Esophagus muscularis mucosa (tissue), 4 donors: ENCODE results near the gene RAPH1. TPM values are rescaled to one million over a fixed set of nuclear protein-coding genes. Genes with fewer than 3 reads are reported as not detected.

Source experiments
- DNase-seq: peaks from one replicate; pipeline ENCODE4 v3.0.0-alpha.2; 2017; ENCODE audit errors: extremely low spot score
- H3K27ac ChIP-seq, 4 donors: fragments of 200-600 bp; sonication (generic); replicated peaks in 1 of 4; 1 replicate in 3 of 4; 2 replicates in 1 of 4; pipeline ENCODE4 v1.5.1; 2016 to 2019; ENCODE audit warnings: mild to moderate bottlenecking in 1 of 4
- H3K27me3 ChIP-seq, 4 donors: fragments of 200-600 bp; sonication (generic); one replicate each; pipeline versions ENCODE4 v1.5.1 to v1.6.0; 2016 to 2019
- H3K36me3 ChIP-seq, 4 donors: fragments of 200-600 bp; sonication (generic); one replicate each; pipeline ENCODE4 v1.5.1; 2016 to 2019
- H3K4me1 ChIP-seq, 4 donors: fragments of 200-600 bp; sonication (generic); one replicate each; pipeline ENCODE4 v1.5.1; 2016 to 2019
- H3K4me3 ChIP-seq, 4 donors: fragments of 200-600 bp; sonication (generic); 1 replicate in 2 of 4; 2 replicates in 2 of 4; pipeline ENCODE4 v1.5.1; 2016 to 2019; ENCODE audit warnings: mild to moderate bottlenecking in 4 of 4, moderate library complexity in 1 of 4
- H3K9me3 ChIP-seq, 4 donors: fragments of 200-600 bp; sonication (generic); 1 replicate in 3 of 4; 2 replicates in 1 of 4; pipeline ENCODE4 v1.5.1; 2016 to 2019
- CTCF ChIP-seq, 3 experiments: fragments of 200-600 bp in 2 of 3; fragments of 450-650 bp in 1 of 3; sonication (generic) in 2 of 3; IDR thresholded peaks; one replicate each; pipeline ENCODE4 v1.5.1; 2017 to 2019; ENCODE audit warnings: antibody characterized with exemption in 3 of 3, mild to moderate bottlenecking in 2 of 3, moderate library complexity in 1 of 3
- EP300 ChIP-seq: sonication (generic); formaldehyde crosslinking; IDR thresholded peaks from one replicate; pipeline ENCODE4 v1.6.1; 2017; ENCODE audit warnings: antibody characterized with exemption
- POLR2A ChIP-seq: fragments of 450-650 bp; IDR thresholded peaks from one replicate; pipeline ENCODE4 v1.6.1; 2017; ENCODE audit warnings: antibody characterized with exemption, moderate library complexity, mild to moderate bottlenecking, low read depth
- POLR2AphosphoS5 ChIP-seq, 2 donors: sonication (generic); formaldehyde crosslinking; IDR thresholded peaks; one replicate each; pipeline ENCODE4 v1.6.1; 2017; ENCODE audit warnings: antibody characterized with exemption in 2 of 2
- WGBS: methylation state at CpG from one replicate; pipeline ENCODE4 v1.1.5; 2018; 5-methylcytosine and 5-hydroxymethylcytosine counted together
- intact Hi-C: fragments of 100-400 bp; cut with DNase I; formaldehyde crosslinking; loops from one replicate; pipeline ENCODE4 v1.15.1; 2023
- total RNA-seq, 4 donors: library from RNA; depleted of rRNA; stranded (reverse); fragments of >200 nt; gene quantifications; one replicate each; pipeline versions ENCODE4 v1.1.0 to v1.2.1, GENCODE V29; 2016

Gene RAPH1
- total RNA-seq, 4 donors from 2014 or later: 15.4 to 20.4 (median 18.2) TPM

- TF ChIP-seq CTCF (IDR thresholded peaks at IDR 0.05) (no peak), EP300 (no peak), POLR2AphosphoS5 (IDR thresholded peaks at IDR 0.05) (no peak), POLR2A (no peak)
- Histone ChIP-seq H3K27me3 (no peaks in the 10 kb centered on the region), H3K4me3 (no peak overlapping the region), H3K27ac (no peak overlapping the region), H3K4me1 (peaks cover 9 to 27% (median 25%) of the 10 kb centered on the region in 4 donors), H3K9me3 (no peaks in the 10 kb centered on the region), H3K36me3 (peaks cover 0 to 4% (median 0%) of the 10 kb centered on the region in 4 donors)
- DNase-seq: no peak
- intact Hi-C loops: no loop called here
- WGBS: 100% methylated on average over 1 of the region's 1 CpG
Observed at GRCh38 chr2:203359450-203359849, 175.7 kb downstream of the RAPH1 start.

- Histone ChIP-seq H3K9me3 (no peaks in the 10 kb centered on the region), H3K4me3 (no peak overlapping the region), H3K27ac (no peak overlapping the region), H3K36me3 (peaks cover 0 to 4% (median 0%) of the 10 kb centered on the region in 4 donors), H3K4me1 (no peaks in the 10 kb centered on the region), H3K27me3 (no peaks in the 10 kb centered on the region)
- WGBS: 75% methylated on average over 3 of the region's 3 CpGs
- TF ChIP-seq POLR2AphosphoS5 (IDR thresholded peaks at IDR 0.05) (no peak), EP300 (no peak), POLR2A (no peak), CTCF (IDR thresholded peaks at IDR 0.05) (no peak)
- DNase-seq: no peak
- intact Hi-C loops: no loop called here
Observed at GRCh38 chr2:203354966-203355365, 180.1 kb downstream of the RAPH1 start.

- Histone ChIP-seq H3K4me1 (peaks cover 0 to 2% (median 0%) of the 10 kb centered on the region in 4 donors), H3K9me3 (no peaks in the 10 kb centered on the region), H3K27ac (no peak overlapping the region), H3K36me3 (peaks cover 0 to 4% (median 0%) of the 10 kb centered on the region in 4 donors), H3K4me3 (no peak overlapping the region), H3K27me3 (no peaks in the 10 kb centered on the region)
- WGBS: 98% methylated on average over 5 of the region's 5 CpGs
- intact Hi-C loops: no loop called here
- DNase-seq: no peak
- TF ChIP-seq EP300 (no peak), CTCF (IDR thresholded peaks at IDR 0.05) (no peak), POLR2AphosphoS5 (IDR thresholded peaks at IDR 0.05) (no peak), POLR2A (no peak)
Observed at GRCh38 chr2:203352604-203353255, 182.4 kb downstream of the RAPH1 start.

- intact Hi-C loops: no loop called here
- no peak overlapping the region for H3K4me3 ChIP-seq
- H3K36me3 ChIP-seq: peaks cover 0 to 11% (median 4%) of the 10 kb centered on the region in 4 donors
- H3K27me3 ChIP-seq: no peaks in the 10 kb centered on the region
- TF ChIP-seq POLR2A (no peak), POLR2AphosphoS5 (IDR thresholded peaks at IDR 0.05) (no peak), EP300 (no peak), CTCF (IDR thresholded peaks at IDR 0.05) (no peak)
- DNase-seq: no peak
- 75% methylated on average over 4 of the region's 4 CpGs for WGBS
- no peak overlapping the region for H3K27ac ChIP-seq
- H3K9me3 ChIP-seq: no peaks in the 10 kb centered on the region
- peaks cover 0 to 7% (median 3%) of the 10 kb centered on the region in 4 donors for H3K4me1 ChIP-seq
Observed at GRCh38 chr2:203347375-203347774, 187.7 kb downstream of the RAPH1 start.

GRCh38 chr2:203346612-203347011 is 188.5 kb downstream of the RAPH1 start:
- 92% methylated on average over 1 of the region's 1 CpG for WGBS
- peaks cover 2 to 13% (median 8%) of the 10 kb centered on the region in 4 donors for H3K4me1 ChIP-seq
- no peak overlapping the region for H3K27ac ChIP-seq
- intact Hi-C loops: no loop called here
- no peak for TF ChIP-seq POLR2A
- TF ChIP-seq EP300: no peak
- no peak for TF ChIP-seq CTCF (IDR thresholded peaks at IDR 0.05)
- DNase-seq: no peak
- H3K9me3 ChIP-seq: no peaks in the 10 kb centered on the region
- no peak overlapping the region for H3K4me3 ChIP-seq
- no peaks in the 10 kb centered on the region for H3K27me3 ChIP-seq
- peaks cover 0 to 11% (median 4%) of the 10 kb centered on the region in 4 donors for H3K36me3 ChIP-seq
